GM18502 (cell line): ENCODE results near the gene ZNF618.

Source experiments
- ATAC-seq: cut with Tn5 transposase; IDR thresholded peaks from one replicate; pipeline ENCODE4 v1.9.1; 2021; ENCODE audit warnings: mild to moderate bottlenecking; ENCODE audit not compliant: unreplicated experiment, poor library complexity

ZNF618 gene

DNA sequence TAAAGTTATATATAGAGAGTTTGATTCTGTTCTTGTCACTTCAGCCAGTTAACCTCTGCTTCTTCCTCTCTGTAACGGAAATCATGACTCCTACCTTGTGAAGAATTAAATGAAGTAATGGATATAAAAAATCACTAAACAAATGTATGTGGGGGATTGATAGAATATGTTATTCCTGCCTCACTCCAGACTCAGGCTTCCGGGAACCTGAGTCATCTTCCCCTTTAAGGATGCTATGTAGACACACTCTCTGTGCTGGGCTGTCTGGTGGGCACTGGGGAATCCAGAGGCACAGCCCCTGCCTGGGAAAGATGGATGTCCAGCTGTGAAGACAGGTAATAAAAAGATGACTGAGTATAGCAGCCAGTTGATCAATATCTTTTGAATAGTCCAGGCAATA, 77.4 kb downstream of the ZNF618 start:
- ATAC-seq: no peak

DNA sequence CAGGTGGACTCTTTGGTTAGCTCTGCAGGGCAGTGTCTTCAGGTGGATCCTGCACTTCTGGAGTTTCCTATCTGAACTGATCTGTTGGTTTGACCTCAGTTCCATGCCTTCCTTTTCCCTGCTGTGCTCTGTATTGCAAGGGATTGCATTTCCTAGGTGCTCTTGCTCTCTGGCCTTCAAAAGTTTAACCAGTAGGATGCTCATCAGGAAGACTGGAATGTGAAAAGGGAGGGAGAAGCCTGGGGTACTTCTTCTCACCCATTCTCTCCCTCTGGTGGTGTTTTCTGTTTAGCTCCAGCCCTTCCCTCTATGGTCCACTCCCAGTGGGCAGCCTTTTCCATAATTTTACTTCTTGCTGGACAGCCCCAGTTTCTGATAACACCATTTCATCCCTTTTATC, 78.5 kb downstream of the ZNF618 start:
- no peak for ATAC-seq

- ATAC-seq: no peak
These were observed 79.1 kb downstream of the ZNF618 start for GRCh38 chr9:113955076-113955752.

DNA sequence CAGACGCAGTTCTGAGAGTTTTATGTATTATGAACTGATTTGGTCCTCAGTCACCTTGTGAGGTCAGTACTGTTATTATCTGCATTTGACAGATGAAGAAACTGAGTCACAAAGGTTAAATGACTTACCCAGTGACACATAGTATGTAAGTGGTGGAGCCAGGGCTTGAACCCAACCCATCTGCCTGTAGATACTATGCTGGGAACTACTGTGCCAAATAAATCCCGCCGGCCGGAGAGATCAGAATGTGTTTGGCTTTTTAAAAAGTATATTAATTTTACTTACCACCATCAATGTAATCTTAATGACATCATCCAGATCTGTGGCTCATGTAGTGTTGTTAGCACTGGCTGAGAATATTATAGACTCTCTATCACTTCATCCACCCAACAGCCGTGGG, 80.8 kb downstream of the ZNF618 start:
- no peak for ATAC-seq

DNA sequence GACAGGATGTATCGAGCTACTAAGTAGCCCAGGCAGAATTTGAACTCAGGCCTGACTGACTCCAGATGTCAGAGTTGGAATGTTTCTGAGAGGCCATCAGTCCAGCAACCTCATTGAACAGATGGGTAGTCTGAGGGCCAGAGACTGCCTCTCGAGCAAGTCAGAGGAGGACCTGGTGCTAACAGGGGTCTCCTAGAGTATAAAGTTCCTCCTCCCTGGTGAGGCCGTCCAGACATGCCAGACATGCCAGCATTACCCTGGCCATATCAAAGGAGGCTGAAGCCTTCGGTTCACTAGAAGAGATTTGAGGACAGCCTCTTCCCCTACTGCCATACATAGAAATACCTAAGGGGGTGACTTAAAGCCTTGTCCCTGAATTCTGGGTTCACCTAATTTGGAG, 81.2 kb downstream of the ZNF618 start:
- no peak for ATAC-seq

- ATAC-seq: no peak
These were observed 81.8 kb downstream of the ZNF618 start for GRCh38 chr9:113957821-113958341.

GRCh38 chr9:113958556-113958955, 82.4 kb downstream of the ZNF618 start:
- ATAC-seq: no peak

DNA sequence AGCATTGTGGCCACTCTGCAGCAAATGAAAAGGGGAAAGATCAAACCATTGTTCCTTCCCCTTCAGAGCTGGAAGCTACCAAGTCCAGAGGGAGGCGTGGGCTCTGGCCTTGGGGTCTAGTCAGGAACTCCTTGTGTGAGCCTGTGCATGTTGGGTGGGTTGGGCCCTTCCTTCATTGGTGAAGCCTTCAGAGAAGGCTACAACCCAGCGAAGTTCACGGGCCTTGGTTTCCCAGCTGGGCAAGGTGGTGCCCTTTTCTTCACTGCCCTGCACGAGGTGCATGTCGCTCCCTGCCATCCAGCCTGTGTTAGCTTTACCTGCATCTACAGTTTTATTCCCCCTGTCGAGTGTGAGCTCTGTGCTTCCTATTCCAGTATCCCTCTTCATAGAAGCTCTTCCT, 84.7 kb downstream of the ZNF618 start:
- ATAC-seq: no peak

- ATAC-seq: no peak
These were observed 86.3 kb downstream of the ZNF618 start for GRCh38 chr9:113962396-113962795.

DNA sequence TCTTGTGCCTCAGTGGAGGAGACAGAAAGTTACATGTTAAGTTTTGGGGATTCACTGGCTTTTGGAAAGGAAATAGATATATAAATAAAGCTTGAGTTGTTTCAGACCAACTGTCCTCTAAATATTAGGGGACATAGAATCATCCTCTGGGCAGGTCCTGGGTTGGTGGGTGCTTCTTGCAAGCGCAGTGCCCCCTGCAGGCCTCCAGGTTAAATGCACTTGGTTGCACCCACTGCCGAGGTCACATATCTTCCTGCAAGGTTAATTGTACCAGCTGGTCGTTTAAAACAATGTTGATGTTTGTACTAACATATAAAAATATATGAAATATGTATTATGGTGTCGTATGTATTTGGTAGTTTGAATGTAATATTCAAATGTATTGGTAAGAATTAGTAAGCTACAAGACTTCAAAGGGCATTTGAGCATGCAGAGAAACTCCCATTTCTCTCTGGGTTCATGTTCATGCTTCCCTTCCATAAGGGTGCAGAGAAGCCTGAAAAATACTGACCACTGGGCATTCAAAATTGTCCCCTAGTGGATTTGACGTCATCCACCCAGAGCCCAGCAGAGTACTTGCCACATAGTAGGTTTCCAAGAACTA, 87.0 kb downstream of the ZNF618 start:
- ATAC-seq: no peak

GRCh38 chr9:113963696-113964494, 87.8 kb downstream of the ZNF618 start:
- ATAC-seq: no peak

DNA sequence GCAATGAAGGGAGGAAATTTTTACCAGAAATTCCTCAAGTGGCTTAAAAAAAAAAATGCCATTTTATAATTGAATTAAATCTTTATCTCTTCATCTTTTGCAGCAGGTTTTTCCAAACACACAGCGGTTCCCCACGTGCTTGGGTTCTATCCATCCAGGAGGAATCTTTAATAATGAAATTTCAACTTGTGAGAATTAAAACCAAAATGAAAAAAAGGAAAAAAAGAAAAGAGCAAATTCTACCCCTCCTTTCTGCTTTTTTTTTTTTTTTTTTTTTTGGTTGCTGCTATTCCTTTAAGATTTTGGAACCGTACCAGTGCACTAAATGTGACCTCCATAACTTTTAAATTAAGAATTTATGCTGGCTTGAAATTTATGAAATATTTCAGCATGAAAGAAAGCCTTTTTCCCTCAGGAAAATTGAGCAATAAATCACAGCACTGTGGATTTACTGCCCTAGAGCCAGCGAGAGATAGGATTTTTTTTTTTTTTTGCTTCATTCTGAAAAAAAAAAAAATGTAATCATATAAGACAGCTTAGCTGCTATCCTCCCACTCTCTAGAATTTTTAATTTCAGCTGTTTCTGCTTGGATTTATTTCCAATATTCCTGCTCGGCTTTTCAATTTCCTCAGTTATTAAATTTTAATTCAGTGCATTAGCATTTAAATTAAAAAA, 88.5 kb downstream of the ZNF618 start:
- ATAC-seq: no peak

DNA sequence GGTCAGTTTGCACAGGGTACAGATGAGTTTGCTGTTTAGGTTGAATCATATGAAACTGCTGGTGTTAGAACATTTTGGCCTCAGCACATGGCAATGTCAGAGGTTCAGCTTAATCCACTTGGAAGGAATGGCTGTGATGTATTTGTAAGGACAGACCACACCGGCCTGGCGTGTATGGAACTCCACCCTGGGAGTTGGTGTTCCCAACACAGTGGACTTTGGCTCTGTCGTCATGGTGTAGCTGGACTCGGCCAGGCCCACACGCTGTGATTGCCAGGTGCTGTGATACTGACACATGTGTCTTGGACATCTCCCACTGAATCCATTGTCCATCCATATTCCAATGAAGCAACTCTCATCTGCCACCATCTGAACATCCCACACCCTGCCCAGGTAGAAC, 90.3 kb downstream of the ZNF618 start:
- ATAC-seq: no peak

GRCh38 chr9:113967380-113967779, 91.3 kb downstream of the ZNF618 start:
- no peak for ATAC-seq

DNA sequence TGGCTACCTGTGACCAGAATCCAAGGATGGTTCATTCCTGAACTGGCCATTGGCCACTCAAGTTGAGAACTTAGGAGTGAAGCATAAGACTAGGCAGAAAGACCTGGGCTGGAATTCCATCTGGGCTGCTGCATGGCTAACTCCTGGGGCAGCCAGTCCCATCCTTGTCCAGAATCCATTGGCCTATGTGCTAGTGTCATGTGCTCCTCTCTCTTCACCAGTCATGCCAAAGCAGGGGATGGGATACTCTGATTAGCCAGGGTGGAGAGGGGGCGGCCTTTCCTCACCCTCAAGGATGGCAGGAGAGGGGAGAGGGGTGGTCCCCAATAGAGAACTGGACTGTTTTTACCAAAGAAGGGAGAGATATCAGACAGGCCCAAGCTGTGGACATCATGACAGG, 93.2 kb downstream of the ZNF618 start:
- ATAC-seq: no peak

DNA sequence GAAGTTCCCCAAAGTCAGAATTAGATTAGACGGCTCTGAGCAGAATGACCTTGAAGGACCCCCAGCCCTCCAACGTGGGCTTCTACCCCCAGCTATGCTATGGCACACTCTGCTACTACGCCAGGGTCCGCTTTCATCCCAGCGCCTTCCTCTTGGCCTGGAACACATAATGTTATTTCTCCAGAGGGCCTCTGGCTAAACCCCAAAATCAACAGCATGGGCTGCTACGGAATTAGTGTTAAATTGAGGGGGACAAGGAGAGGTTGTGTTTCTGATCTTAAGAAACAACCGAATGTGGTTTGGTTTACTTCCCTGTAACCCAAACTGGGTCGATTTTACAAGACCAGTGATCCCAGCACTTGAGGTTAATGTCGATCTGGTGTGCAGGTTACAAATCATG, 97.1 kb downstream of the ZNF618 start:
- no peak for ATAC-seq

- ATAC-seq: no peak
These were observed 97.9 kb downstream of the ZNF618 start for GRCh38 chr9:113973963-113974413.

DNA sequence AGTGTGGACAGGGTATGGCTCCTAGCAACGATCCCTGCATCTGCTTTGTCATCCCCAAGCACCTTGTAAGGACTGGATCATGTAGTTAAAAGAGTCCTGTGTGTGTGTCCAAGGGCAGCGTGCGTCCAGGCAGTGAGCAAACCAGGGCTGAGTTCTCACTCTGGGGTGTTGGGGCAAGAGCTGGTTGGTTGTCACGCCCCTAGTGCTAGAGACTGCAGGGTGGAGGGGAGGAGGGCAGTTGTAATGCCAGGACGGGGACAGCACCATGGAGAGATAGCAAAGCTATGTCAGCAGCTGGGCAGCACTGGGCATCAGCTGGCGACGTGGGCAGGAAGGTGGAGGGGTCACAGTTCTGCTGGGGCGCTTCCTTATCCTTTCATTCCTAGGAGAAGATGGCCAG, 100.8 kb downstream of the ZNF618 start:
- ATAC-seq: no peak

- ATAC-seq: no peak
These were observed 102.7 kb downstream of the ZNF618 start for GRCh38 chr9:113978725-113979342.
